WTC11 (cell line): ENCODE measurements around the gene TAS2R9.

ENCODE experiments used
- ATF3 ChIP-seq: sonication (generic); formaldehyde crosslinking; conservative IDR thresholded peaks from 2 replicates; pipeline ENCODE4 v1.8.1; 2022; ENCODE audit warnings: mild to moderate bottlenecking, missing genetic modification reagents
- ATF6 ChIP-seq: sonication (generic); formaldehyde crosslinking; IDR thresholded peaks from 2 replicates; pipeline ENCODE4 v1.8.1; 2023; ENCODE audit warnings: mild to moderate bottlenecking, missing genetic modification reagents
- CBFB ChIP-seq: sonication (generic); formaldehyde crosslinking; IDR thresholded peaks from 2 replicates; pipeline ENCODE4 v1.8.1; 2022; ENCODE audit warnings: mild to moderate bottlenecking, low read depth, missing genetic modification reagents
- CREM ChIP-seq: sonication (generic); formaldehyde crosslinking; IDR thresholded peaks from 2 replicates; pipeline ENCODE4 v1.8.1; 2022; ENCODE audit warnings: mild to moderate bottlenecking, missing genetic modification reagents, moderate library complexity
- CTCF ChIP-seq: fragments of 200-600 bp; IDR thresholded peaks from 2 replicates; pipeline ENCODE4 v1.8.0; 2022; ENCODE audit warnings: antibody characterized with exemption
- FOXP4 ChIP-seq: sonication (generic); formaldehyde crosslinking; IDR thresholded peaks from 2 replicates; pipeline ENCODE4 v1.8.0; 2022; ENCODE audit warnings: mild to moderate bottlenecking, missing genetic modification reagents
- JUN ChIP-seq: sonication (generic); formaldehyde crosslinking; IDR thresholded peaks from 2 replicates; pipeline ENCODE4 v1.8.0; 2023; ENCODE audit warnings: mild to moderate bottlenecking, missing genetic modification reagents
- NR2C2 ChIP-seq: sonication (generic); formaldehyde crosslinking; IDR thresholded peaks from 2 replicates; pipeline ENCODE4 v1.8.0; 2022; ENCODE audit warnings: mild to moderate bottlenecking, missing genetic modification reagents
- SMAD3 ChIP-seq: sonication (generic); formaldehyde crosslinking; IDR thresholded peaks from 2 replicates; pipeline ENCODE4 v1.8.0; 2022; ENCODE audit warnings: missing genetic modification reagents, mild to moderate bottlenecking, borderline replicate concordance
- SP1 ChIP-seq: sonication (generic); formaldehyde crosslinking; conservative IDR thresholded peaks from 2 replicates; pipeline ENCODE4 v1.8.1; 2022; ENCODE audit warnings: missing genetic modification reagents
- USF2 ChIP-seq: sonication (generic); formaldehyde crosslinking; IDR thresholded peaks from 2 replicates; pipeline ENCODE4 v1.8.1; 2023; ENCODE audit warnings: mild to moderate bottlenecking, missing genetic modification reagents, moderate library complexity
- ZBTB21 ChIP-seq: sonication (generic); formaldehyde crosslinking; IDR thresholded peaks from 2 replicates; pipeline ENCODE4 v1.8.1; 2023; ENCODE audit warnings: mild to moderate bottlenecking, missing genetic modification reagents, borderline replicate concordance
- ZNF416 ChIP-seq: fragments of 250-450 bp; sonication (Bioruptor Pico); IDR thresholded peaks from 2 replicates; pipeline ENCODE4 v1.9.0; 2021; ENCODE audit warnings: mild to moderate bottlenecking, inconsistent platforms

GRCh38 chr12:10826258-10826657, 16.3 kb upstream of the TAS2R9 start, which contains the start of gene TAS2R10:
- TF ChIP-seq ATF3 (CRISPR knock-in tag) = no peak
- no peak for TF ChIP-seq ZNF416
- TF ChIP-seq CTCF = no peak
- TF ChIP-seq USF2 (CRISPR knock-in tag) = no peak
- TF ChIP-seq ATF6 (CRISPR knock-in tag) = no peak
- no peak for TF ChIP-seq JUN (CRISPR knock-in tag)
- TF ChIP-seq CREM (CRISPR knock-in tag) = no peak
- TF ChIP-seq NR2C2 (CRISPR knock-in tag) = no peak
- no peak for TF ChIP-seq ZBTB21
- TF ChIP-seq SMAD3 (CRISPR knock-in tag) = no peak
- TF ChIP-seq FOXP4 = no peak
- no peak for TF ChIP-seq CBFB (CRISPR knock-in tag)
- no peak for TF ChIP-seq SP1 (CRISPR knock-in tag)
